GM19023 (cell line): ENCODE data around the gene CRELD1.

ENCODE experiments used
- ATAC-seq: cut with Tn5 transposase; IDR thresholded peaks from one replicate; pipeline ENCODE4 v1.9.1; 2021; ENCODE audit warnings: mild to moderate bottlenecking, moderate library complexity; ENCODE audit not compliant: unreplicated experiment

Gene CRELD1

DNA sequence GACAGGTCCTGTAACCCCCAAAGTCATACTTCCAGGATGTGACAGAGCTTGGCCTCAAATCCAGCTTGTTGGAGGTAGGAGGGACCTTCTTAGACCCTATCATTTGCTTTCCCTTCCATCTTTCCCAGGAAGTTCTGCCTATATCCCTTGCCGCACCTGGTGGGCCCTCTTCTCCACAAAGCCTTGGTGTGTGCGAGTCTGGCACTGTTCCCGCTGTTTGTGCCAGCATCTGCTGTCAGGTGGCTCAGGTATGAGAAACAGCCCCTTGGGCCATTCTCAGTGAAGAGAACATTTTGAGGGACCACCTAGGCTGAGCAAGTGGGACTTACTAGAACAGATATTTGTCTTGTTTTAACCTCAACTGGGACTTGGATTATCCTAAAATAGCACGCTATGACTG is 29.7 kb upstream of the CRELD1 start:
- no peak for ATAC-seq

DNA sequence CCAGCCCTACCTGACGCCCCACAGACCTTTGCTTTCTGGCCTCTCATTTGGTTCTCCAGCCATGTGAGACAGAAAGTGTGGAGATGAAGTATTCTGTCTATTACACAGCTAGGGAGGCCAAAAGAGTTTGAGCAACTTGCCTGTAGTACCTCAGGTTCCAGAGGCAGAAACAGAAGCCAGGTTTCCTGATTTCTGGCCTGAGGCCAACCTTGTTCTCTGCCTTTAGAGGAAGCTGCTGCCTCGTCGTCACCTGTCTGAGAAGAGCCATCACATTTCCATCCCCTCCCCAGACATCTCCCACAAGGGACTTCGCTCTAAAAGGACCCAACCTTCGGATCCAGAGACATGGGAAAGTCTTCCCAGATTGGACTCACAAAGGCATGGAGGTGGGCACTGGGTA is 27.2 kb upstream of the CRELD1 start:
- ATAC-seq: no peak

DNA sequence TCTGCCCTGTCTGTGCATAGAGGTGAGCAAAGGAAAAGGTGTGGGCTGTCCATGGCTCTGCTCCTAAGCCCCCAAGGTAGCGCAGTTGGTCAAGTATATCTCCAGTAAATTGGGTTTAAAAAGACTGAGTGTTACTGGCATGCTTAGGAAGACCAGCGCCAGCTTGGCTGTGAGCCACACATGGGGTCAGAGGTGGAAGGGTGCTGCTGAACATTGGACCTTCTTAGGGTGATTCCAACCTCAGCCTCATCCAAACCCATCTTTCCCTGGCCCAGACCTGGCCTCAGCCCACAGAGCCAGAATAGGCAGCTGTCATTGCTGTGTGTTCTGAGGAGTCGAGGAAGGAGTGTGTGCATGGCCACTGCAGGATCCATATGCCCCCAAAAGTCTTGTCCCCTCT is 25.3 kb upstream of the CRELD1 start:
- no peak for ATAC-seq

DNA sequence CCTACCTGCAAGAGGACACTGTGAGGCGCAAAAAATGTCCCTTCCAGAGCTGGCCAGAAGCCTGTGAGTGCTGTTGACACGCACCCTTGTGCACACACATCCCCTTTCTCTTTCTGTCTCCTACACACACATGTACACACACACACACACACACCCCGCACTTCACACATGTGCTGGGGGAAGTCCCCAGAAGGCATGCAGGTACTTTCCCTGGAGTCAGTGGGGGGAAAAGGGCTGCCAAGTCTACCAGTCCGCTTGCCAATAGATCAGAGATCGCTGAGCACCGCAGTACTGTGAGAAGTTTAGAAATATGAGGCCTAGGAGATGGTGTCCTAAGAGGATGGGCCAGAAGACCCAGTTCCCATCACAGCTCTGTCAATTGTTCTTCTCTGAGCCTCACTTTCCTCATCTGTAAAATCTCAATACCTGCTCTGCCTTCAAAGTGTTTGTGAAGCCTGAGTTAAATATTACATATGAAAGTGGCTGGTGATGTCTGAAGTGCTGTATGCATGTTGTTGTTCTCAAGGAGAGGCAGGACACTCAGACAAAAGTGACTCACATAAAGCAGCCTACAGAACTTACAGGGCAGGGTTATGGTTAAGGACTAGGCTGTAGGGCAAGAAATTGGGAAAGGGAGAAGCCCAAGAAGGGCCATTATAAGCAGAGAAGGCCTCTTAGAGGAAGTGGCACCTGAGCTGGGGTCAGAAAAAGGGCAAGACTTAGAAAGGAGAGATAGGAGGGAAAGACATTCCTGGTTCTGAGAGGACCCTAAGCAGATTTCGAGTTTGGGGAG is 24.2 kb upstream of the CRELD1 start:
- ATAC-seq: no peak

DNA sequence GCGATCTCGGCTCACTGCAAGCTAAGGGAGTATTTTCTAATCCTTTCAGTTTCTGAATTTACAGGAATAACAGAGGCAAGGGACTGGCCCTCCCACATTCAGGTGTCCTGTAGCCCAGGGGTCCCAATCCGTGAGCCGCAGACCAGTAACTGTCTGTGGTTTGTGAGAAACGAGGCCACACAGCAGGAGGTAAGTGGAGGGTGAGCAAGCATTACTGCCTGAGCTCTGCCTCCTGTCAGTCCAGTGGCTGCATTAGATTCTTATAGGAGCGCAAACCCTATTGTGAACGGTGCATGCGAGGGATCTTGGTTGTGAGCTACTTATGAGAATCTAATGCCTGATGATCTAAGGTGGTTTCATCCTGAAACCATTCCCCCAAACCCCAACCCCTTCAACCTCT is 21.8 kb upstream of the CRELD1 start:
- no peak for ATAC-seq

DNA sequence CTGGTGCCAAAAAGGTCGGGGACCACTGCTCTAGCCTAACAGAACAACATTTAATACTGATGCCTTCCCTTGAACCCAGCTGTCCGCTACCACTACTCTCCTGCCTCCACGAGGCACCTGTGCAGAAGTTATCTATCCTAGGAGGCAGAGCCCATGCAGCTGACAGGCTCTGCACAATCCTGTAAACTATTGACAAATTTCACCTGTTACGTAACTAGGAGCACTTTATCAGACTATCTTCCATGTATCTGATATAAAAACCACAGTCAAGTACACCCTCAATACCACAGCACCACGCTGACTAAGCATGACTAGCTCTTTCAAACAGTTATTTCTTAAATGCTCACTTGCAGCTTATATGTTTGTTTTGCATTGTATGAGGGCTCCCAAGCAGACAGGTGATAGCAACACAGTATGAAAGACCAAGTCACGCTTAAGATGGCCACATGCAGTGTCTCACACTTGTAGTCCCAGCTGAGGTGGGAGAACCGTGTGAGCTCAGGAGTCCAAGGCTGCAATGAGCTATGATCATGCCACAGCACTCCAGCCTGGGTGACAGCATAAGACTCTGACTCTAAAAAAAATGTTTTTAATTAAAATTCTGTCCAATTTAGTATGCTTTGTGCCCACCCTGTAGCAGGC is 21.2 kb upstream of the CRELD1 start:
- no peak for ATAC-seq

DNA sequence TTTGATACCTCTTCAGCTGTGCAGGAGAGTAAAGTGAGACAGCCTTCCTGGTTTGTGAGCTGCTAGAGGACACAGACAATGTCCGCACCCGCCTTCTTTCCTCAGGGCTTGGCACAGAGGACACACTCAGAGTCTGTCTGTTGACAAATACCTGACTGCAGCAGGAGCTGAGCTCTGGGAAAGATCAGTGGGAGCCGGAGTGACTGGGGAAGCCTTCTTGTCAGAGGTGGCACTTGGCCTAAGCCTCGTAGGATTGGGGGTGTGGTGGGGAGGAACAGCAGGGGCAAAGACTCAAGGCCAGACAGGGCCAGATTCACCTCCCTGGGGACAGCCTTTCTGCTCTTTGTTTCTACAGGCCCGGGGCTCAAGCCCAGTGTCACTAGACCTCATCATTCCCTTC is 20.0 kb upstream of the CRELD1 start:
- no peak for ATAC-seq

DNA sequence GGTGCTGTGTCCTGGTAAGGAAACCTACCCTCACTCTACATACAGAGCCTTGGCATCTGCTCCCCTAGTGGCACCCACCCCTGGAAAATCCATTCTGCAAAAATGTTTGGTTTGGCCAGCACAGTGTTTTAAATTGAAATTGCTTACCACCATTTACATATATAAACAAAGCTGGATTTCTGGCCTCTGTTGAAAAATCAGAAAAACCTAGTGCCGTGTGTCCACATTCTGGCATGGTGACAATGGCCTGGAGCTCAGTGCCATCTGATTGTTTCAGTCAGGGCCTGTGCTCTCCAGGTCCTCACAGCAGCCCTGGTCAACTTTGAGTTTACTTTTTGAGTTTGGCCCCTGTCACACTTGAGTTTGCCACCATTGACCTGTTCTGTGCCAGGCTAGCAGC is 19.6 kb upstream of the CRELD1 start:
- ATAC-seq: no peak

DNA sequence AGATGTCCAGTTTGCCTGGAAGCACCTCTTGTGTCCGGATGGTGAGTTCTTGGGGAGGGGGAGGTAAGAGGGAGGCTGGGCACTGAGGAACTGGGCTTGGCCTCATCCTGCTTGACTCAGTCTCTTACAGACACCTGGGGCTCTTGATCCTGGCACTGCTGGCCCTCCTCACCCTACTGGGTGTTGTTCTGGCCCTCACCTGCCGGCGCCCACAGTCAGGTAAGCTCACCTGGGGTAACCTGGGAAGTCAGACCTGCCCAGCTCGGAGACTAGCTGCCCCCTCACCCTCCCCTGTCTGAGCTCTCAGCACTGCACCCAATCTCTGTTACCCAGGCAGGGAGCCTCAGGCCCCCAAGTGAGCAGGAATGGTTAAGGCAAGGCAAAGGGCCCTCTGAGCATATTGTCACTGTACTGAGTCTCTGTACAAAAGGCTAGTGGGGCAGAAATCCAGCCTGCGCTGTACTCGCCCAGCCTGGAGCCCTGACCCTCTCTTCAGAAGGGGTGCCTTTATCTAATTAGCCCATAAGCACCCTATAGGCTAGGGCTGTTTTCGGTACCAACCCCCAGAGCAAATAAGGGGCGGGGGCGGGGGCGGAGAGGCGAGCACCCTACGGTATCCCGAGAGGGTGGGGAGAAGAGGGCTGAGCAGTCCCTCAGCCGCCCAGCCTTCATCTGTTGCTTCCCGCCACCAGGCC is 18.9 kb upstream of the CRELD1 start:
- no peak for ATAC-seq

DNA sequence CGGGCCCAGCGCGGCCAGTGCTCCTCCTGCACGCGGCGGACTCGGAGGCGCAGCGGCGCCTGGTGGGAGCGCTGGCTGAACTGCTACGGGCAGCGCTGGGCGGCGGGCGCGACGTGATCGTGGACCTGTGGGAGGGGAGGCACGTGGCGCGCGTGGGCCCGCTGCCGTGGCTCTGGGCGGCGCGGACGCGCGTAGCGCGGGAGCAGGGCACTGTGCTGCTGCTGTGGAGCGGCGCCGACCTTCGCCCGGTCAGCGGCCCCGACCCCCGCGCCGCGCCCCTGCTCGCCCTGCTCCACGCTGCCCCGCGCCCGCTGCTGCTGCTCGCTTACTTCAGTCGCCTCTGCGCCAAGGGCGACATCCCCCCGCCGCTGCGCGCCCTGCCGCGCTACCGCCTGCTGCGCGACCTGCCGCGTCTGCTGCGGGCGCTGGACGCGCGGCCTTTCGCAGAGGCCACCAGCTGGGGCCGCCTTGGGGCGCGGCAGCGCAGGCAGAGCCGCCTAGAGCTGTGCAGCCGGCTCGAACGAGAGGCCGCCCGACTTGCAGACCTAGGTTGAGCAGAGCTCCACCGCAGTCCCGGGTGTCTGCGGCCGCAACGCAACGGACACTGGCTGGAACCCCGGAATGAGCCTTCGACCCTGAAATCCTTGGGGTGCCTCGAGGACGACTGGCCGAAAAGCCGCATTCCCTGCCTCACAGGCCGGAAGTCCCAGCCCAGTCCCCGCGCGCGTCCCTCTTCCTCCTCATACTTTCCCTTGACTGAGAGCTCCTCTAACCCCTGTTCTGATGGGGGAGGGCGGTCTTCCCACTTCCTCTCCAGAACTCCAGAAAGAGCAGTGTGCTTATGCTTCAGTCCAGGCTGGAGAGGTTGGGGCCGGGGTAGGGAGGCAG is 18.1 kb upstream of the CRELD1 start:
- ATAC-seq: peak; percentile 43

DNA sequence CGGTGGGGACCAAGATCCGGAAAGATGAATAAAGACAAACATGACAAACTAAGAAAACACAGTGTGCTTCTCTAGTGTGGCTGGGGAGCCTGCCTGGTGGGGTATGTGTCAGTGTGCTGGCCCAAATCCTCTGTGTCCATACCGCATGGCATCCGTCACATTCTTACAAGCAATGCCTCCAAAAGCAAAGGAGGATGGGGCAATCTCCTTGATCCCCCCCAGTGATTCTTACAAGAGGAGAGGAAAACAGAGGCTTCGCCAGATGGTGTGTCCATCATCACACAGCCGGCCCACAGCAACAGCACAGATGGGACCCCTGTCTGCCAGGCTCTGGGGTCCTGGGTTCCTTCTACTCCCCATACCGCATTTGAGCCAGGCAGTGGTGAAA is 17.3 kb upstream of the CRELD1 start:
- no peak for ATAC-seq

DNA sequence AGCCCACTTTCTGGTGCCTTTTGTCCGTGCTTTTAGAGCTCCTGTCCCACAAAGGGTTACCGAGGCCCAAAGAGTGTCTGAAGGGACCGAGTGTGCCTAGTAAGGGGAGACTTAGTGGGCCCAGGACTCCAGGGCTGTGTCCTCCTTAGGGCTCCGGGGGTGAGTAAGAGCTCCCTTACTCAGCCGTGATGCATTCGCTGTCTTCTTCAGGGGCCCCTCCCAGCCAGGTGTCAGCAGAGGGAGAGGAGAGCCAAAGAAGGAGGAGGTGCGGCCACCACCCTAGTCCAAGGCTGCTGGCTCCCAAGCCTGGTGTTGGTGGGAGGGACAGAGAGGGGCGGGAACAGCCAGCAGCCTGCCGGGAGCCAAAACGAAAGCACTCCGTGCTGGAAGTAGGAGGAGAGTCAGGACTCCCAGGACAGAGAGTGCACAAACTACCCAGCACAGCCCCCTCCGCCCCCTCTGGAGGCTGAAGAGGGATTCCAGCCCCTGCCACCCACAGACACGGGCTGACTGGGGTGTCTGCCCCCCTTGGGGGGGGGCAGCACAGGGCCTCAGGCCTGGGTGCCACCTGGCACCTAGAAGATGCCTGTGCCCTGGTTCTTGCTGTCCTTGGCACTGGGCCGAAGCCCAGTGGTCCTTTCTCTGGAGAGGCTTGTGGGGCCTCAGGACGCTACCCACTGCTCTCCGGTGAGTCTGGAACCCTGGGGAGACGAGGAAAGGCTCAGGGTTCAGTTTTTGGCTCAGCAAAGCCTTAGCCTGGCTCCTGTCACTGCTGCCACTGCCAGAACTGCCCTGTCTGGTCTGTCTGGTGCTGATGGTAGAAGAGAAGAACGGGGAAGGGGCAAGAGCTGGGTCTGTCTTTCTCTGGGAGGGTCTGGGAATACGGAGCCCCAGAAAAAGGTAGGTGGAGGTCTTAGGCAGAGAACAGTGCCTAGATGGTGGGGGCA is 16.6 kb upstream of the CRELD1 start, which contains the start of gene IL17RC:
IL17RC (plus strand) TSS at position 365 of the 947 bp plus-strand sequence; CDS start at position 583, 218 bp downstream.
- no peak for ATAC-seq

DNA sequence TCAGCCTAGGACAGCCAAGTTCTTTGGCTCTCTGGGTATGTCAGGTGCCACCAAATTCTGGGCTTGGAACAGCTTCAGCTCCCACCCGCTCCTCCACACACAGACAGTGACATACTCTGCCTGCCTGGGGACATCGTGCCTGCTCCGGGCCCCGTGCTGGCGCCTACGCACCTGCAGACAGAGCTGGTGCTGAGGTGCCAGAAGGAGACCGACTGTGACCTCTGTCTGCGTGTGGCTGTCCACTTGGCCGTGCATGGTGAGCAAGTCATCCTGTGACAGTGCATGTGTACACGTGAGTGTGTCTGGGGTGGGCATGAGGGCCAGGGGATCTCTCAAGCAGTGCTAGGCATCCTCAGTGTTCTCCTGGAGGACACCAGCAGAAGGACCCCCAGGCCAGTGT is 15.8 kb upstream of the CRELD1 start:
- ATAC-seq: no peak

DNA sequence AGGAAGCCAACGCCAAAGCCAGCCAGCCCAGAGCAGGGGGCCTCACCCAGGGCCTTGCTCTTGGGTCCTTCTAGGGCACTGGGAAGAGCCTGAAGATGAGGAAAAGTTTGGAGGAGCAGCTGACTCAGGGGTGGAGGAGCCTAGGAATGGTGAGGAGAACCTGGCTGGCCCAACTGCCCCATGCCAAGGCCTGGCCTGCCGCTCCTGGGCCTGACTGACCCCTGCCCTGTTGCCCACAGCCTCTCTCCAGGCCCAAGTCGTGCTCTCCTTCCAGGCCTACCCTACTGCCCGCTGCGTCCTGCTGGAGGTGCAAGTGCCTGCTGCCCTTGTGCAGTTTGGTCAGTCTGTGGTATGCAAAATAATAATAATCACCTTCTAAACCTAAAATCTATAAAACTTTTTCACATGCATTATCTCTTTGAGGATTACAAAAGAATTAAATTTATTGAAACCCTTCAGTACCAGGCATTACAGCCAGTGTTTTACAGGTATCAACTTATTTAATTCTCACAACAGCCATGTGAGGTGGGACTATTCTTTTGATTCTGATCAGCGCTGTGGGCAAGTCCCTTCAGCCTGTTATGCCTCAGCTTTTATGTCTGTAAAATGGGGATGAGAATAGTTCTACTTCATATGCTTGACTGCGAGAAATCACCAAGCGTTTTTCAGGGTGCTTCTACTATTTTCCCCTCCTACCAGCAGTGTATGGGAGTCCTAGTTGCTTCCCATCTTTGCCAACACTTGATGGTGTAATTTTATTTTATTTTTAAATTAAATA is 15.2 kb upstream of the CRELD1 start:
- no peak for ATAC-seq

DNA sequence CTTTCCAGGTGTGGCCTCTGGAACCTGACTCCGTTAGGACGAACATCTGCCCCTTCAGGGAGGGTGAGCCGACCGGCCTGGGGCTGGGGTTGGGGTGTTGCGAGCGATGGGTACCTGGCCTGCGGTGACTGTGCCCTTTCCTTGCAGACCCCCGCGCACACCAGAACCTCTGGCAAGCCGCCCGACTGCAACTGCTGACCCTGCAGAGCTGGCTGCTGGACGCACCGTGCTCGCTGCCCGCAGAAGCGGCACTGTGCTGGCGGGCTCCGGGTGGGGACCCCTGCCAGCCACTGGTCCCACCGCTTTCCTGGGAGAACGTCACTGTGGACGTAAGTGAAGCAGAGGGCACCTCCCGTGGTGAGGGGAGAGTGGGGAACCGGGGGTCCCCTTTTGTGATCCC is 5.5 kb upstream of the CRELD1 start:
- no peak for ATAC-seq

DNA sequence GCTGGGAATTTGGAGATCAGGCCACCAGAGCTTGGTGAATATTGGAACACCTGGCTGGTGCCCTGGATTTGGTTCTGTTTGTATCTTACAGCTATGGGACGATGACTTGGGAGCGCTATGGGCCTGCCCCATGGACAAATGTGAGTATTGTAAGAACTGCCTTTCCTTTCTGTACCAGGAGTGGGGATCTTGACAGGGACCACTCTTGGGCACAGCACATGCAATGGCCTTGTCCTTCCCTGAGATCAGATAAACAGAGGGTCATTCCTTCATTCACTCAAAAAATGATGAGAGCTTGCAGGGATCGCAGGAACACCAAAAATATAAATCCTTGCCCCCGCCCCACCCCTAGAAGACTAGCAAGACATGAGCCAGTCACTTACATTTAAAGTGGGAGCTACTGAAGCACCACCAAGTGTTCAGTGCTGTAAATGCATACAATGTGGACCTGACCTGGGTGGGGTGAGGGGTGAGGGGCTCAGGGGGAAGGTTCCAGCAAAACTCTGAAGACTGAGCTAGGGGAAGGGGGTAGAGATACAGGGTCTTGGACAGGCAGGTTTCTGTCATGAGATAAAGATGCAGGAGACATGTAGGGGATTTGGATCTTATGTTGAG is 2.7 kb upstream of the CRELD1 start:
- ATAC-seq: no peak

DNA sequence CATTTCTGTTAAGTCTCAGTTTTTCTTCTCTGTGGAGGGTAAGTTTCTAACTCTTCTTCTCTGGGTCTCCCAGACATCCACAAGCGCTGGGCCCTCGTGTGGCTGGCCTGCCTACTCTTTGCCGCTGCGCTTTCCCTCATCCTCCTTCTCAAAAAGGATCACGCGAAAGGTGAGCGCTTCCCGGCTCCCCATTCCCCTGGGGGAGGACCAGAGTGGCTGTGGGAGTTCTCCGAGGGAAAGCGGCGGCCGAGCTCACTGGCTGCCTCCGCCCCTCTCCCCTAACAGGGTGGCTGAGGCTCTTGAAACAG is 1.1 kb upstream of the CRELD1 start:
- ATAC-seq: no peak

DNA sequence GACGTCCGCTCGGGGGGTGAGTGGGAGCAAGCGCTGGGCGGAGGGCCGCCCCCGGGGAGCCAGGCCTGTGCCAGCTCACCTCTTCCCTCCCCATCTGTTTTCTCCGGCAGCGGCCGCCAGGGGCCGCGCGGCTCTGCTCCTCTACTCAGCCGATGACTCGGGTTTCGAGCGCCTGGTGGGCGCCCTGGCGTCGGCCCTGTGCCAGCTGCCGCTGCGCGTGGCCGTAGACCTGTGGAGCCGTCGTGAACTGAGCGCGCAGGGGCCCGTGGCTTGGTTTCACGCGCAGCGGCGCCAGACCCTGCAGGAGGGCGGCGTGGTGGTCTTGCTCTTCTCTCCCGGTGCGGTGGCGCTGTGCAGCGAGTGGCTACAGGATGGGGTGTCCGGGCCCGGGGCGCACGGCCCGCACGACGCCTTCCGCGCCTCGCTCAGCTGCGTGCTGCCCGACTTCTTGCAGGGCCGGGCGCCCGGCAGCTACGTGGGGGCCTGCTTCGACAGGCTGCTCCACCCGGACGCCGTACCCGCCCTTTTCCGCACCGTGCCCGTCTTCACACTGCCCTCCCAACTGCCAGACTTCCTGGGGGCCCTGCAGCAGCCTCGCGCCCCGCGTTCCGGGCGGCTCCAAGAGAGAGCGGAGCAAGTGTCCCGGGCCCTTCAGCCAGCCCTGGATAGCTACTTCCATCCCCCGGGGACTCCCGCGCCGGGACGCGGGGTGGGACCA is 632 bp upstream of the CRELD1 start:
- peak; percentile 63 for ATAC-seq
